Trophoblast cell (in vitro differentiated cells and primary cell): ENCODE measurements around the gene CRB2.

ENCODE experiments used
- DNase-seq, 2 donors: peaks; one replicate each; pipeline ENCODE4 v3.0.0-alpha.2; 2016
- H2AFZ ChIP-seq: 2 replicates; pipeline ENCODE4 v1.6.1; 2013; ENCODE audit warnings: low read length, moderate library complexity, mild to moderate bottlenecking; ENCODE audit not compliant: insufficient read depth, poor library complexity
- H2AK5ac ChIP-seq: 2 replicates; pipeline ENCODE4 v1.6.1; 2013; ENCODE audit warnings: mild to moderate bottlenecking, low read length
- H2BK120ac ChIP-seq: 2 replicates; pipeline ENCODE4 v1.6.1; 2013; ENCODE audit warnings: low read length, mild to moderate bottlenecking, moderate library complexity; ENCODE audit not compliant: insufficient read depth, poor library complexity
- H2BK12ac ChIP-seq: 2 replicates; pipeline ENCODE4 v1.6.1; 2013; ENCODE audit warnings: mild to moderate bottlenecking, low read length, moderate library complexity
- H2BK5ac ChIP-seq: 2 replicates; pipeline ENCODE4 v1.6.1; 2013; ENCODE audit warnings: low read length, low read depth, moderate library complexity, mild to moderate bottlenecking; ENCODE audit not compliant: poor library complexity
- H3K14ac ChIP-seq: 2 replicates; pipeline ENCODE4 v1.6.1; 2013; ENCODE audit warnings: mild to moderate bottlenecking, low read length
- H3K18ac ChIP-seq: 2 replicates; pipeline ENCODE4 v1.6.1; 2013; ENCODE audit warnings: mild to moderate bottlenecking, low read length
- H3K23ac ChIP-seq: 2 replicates; pipeline ENCODE4 v1.6.1; 2013; ENCODE audit warnings: low read length
- H3K27ac ChIP-seq: 2 replicates; pipeline ENCODE4 v1.5.1; 2013; ENCODE audit warnings: low read depth, mild to moderate bottlenecking, inconsistent platforms, low read length, moderate library complexity
- H3K27me3 ChIP-seq: 2 replicates; pipeline ENCODE4 v1.6.1; 2013; ENCODE audit warnings: inconsistent platforms, mild to moderate bottlenecking, low read length, moderate library complexity; ENCODE audit not compliant: insufficient read depth
- H3K36me3 ChIP-seq, 2 experiments: 1 replicate in 1 of 2; 2 replicates in 1 of 2; pipeline ENCODE4 v1.6.1; 2013; ENCODE audit warnings: low read length in 2 of 2, mild to moderate bottlenecking in 2 of 2, moderate library complexity in 1 of 2; ENCODE audit not compliant: insufficient read depth in 2 of 2, control insufficient read depth in 1 of 2
- H3K4ac ChIP-seq: 2 replicates; pipeline ENCODE4 v1.6.1; 2013; ENCODE audit warnings: low read depth, mild to moderate bottlenecking, low read length, moderate library complexity
- H3K4me1 ChIP-seq, 2 experiments: 1 replicate in 1 of 2; 2 replicates in 1 of 2; pipeline ENCODE4 v1.6.1; 2013; ENCODE audit warnings: low read length in 2 of 2, mild to moderate bottlenecking in 2 of 2, moderate library complexity in 1 of 2; ENCODE audit not compliant: insufficient read depth in 2 of 2, control insufficient read depth in 1 of 2
- H3K4me2 ChIP-seq: 2 replicates; pipeline ENCODE4 v1.6.1; 2013; ENCODE audit warnings: inconsistent platforms, mild to moderate bottlenecking, low read length, moderate library complexity
- H3K4me3 ChIP-seq: 2 replicates; pipeline ENCODE4 v1.5.1; 2013; ENCODE audit warnings: mild to moderate bottlenecking, low read depth, low read length, inconsistent platforms
- H3K79me1 ChIP-seq: one replicate; pipeline ENCODE4 v1.6.1; 2013; ENCODE audit warnings: low read length
- H3K79me2 ChIP-seq: 2 replicates; pipeline ENCODE4 v1.6.1; 2013; ENCODE audit warnings: low read length, mild to moderate bottlenecking; ENCODE audit not compliant: control insufficient read depth, insufficient read depth, poor library complexity
- H3K9ac ChIP-seq: 2 replicates; pipeline ENCODE4 v1.6.1; 2013; ENCODE audit warnings: mild to moderate bottlenecking, low read length
- H3K9me3 ChIP-seq: 2 replicates; pipeline ENCODE4 v1.6.1; 2013; ENCODE audit warnings: low read depth, mild to moderate bottlenecking, control low read depth, inconsistent platforms, low read length; ENCODE audit not compliant: insufficient read depth
- H4K12ac ChIP-seq: 2 replicates; pipeline ENCODE4 v1.6.1; 2013; ENCODE audit warnings: low read depth, mild to moderate bottlenecking, low read length, moderate library complexity
- H4K8ac ChIP-seq: 2 replicates; pipeline ENCODE4 v1.6.1; 2013; ENCODE audit warnings: low read depth, mild to moderate bottlenecking, low read length, moderate library complexity
- H4K91ac ChIP-seq: one replicate; pipeline ENCODE4 v1.6.1; 2013; ENCODE audit warnings: low read depth, mild to moderate bottlenecking, low read length, moderate library complexity
- WGBS: extraction: QIAGEN DNeasy Blood & Tissue Kit; methylation state at CpG from one replicate; pipeline ENCODE4 v1.1.7; 2013; ENCODE audit warnings: missing lambda C conversion rate; ENCODE audit not compliant: insufficient read length, insufficient coverage; ENCODE audit errors: extremely low coverage; 5-methylcytosine and 5-hydroxymethylcytosine counted together

Gene CRB2

GRCh38 chr9:123370108-123370507 is 14.1 kb downstream of the CRB2 start:
- Histone ChIP-seq H3K4me1 (peaks cover 20 to 32% of the 10 kb centered on the region in 2 experiments), H3K27ac (no peak overlapping the region), H2BK12ac (no peak overlapping the region), H3K9ac (no peak overlapping the region), H3K79me1 (peaks cover 13% of the 10 kb centered on the region), H2BK120ac (no peak overlapping the region), H3K4me2 (no peak overlapping the region), H2AK5ac (no peak overlapping the region), H4K91ac (no peak overlapping the region), H3K18ac (no peak overlapping the region), H3K79me2 (no peaks in the 10 kb centered on the region), H3K4me3 (no peak overlapping the region), H3K9me3 (peaks cover 12% of the 10 kb centered on the region), H3K23ac (no peak overlapping the region), H2BK5ac (no peak overlapping the region), H4K12ac (no peak overlapping the region), H3K4ac (no peak overlapping the region), H3K36me3 (peaks cover 13 to 16% of the 10 kb centered on the region in 2 experiments), H2AFZ (no peak overlapping the region), H4K8ac (no peak overlapping the region), H3K14ac (no peak overlapping the region), H3K27me3 (peaks cover 2% of the 10 kb centered on the region)
- DNase-seq, result no peak
- WGBS, result no CpG with 5 or more reads among the region's 13 CpGs

- Histone ChIP-seq H2BK5ac (no peak overlapping the region), H2BK120ac (no peak overlapping the region), H2BK12ac (no peak overlapping the region), H3K79me2 (peaks cover 2% of the 10 kb centered on the region), H3K4me3 (no peak overlapping the region), H3K18ac (no peak overlapping the region), H3K9ac (no peak overlapping the region), H3K79me1 (peaks cover 19% of the 10 kb centered on the region), H4K91ac (no peak overlapping the region), H3K4me1 (peaks cover 26 to 33% of the 10 kb centered on the region in 2 experiments), H3K27ac (no peak overlapping the region), H4K8ac (no peak overlapping the region), H2AK5ac (no peak overlapping the region), H2AFZ (no peak overlapping the region), H3K9me3 (peaks cover 12% of the 10 kb centered on the region), H3K4me2 (no peak overlapping the region), H3K14ac (no peak overlapping the region), H3K36me3 (peaks cover 13 to 16% of the 10 kb centered on the region in 2 experiments), H3K23ac (no peak overlapping the region), H4K12ac (no peak overlapping the region), H3K27me3 (peaks cover 2% of the 10 kb centered on the region), H3K4ac (no peak overlapping the region)
- DNase-seq, result no peak
- WGBS, result no CpG with 5 or more reads among the region's 29 CpGs
Observed at GRCh38 chr9:123370526-123371227, 14.7 kb downstream of the CRB2 start.

- H3K4me3 ChIP-seq, result no peak overlapping the region
- peaks cover 2% of the 10 kb centered on the region for H3K27me3 ChIP-seq
- no peak overlapping the region for H3K27ac ChIP-seq
- no peak overlapping the region for H2AFZ ChIP-seq
- no peak overlapping the region for H2AK5ac ChIP-seq
- peaks cover 2% of the 10 kb centered on the region for H3K79me2 ChIP-seq
- H3K79me1 ChIP-seq, result peaks cover 22% of the 10 kb centered on the region
- no peak overlapping the region for H3K18ac ChIP-seq
- no peak overlapping the region for H2BK5ac ChIP-seq
- no peak overlapping the region for H4K8ac ChIP-seq
- no peak overlapping the region for H4K91ac ChIP-seq
- no peak overlapping the region for H2BK120ac ChIP-seq
- no peak overlapping the region for H3K4me2 ChIP-seq
- no peak for DNase-seq
- H3K4ac ChIP-seq, result no peak overlapping the region
- no CpG with 5 or more reads among the region's 18 CpGs for WGBS
- H3K9ac ChIP-seq, result no peak overlapping the region
- H2BK12ac ChIP-seq, result no peak overlapping the region
- H3K36me3 ChIP-seq, result peaks cover 13 to 14% of the 10 kb centered on the region in 2 experiments
- H3K9me3 ChIP-seq, result peaks cover 9% of the 10 kb centered on the region
- no peak overlapping the region for H3K14ac ChIP-seq
- no peak overlapping the region for H3K23ac ChIP-seq
- peaks cover 28 to 34% of the 10 kb centered on the region in 2 experiments for H3K4me1 ChIP-seq
- no peak overlapping the region for H4K12ac ChIP-seq
Observed at GRCh38 chr9:123371228-123371584, 15.2 kb downstream of the CRB2 start.

- H3K79me1 ChIP-seq, result peaks cover 29% of the 10 kb centered on the region
- peaks cover 2% of the 10 kb centered on the region for H3K79me2 ChIP-seq
- DNase-seq, result no peak
- no peak overlapping the region for H3K14ac ChIP-seq
- H3K23ac ChIP-seq, result no peak overlapping the region
- no peak overlapping the region for H2AFZ ChIP-seq
- no peak overlapping the region for H2AK5ac ChIP-seq
- H3K4ac ChIP-seq, result no peak overlapping the region
- H3K4me3 ChIP-seq, result no peak overlapping the region
- no CpG with 5 or more reads among the region's 14 CpGs for WGBS
- H3K18ac ChIP-seq, result no peak overlapping the region
- no peak overlapping the region for H2BK120ac ChIP-seq
- no peak overlapping the region for H4K8ac ChIP-seq
- no peak overlapping the region for H2BK12ac ChIP-seq
- no peak overlapping the region for H4K91ac ChIP-seq
- H4K12ac ChIP-seq, result no peak overlapping the region
- H3K27me3 ChIP-seq, result peaks cover 2% of the 10 kb centered on the region
- H3K27ac ChIP-seq, result no peak overlapping the region
- no peak overlapping the region for H3K9ac ChIP-seq
- peaks cover 36 to 42% of the 10 kb centered on the region in 2 experiments for H3K4me1 ChIP-seq
- H3K4me2 ChIP-seq, result no peak overlapping the region
- no peak overlapping the region for H2BK5ac ChIP-seq
- peaks cover 8% of the 10 kb centered on the region for H3K9me3 ChIP-seq
- peaks cover 13% of the 10 kb centered on the region in 2 experiments for H3K36me3 ChIP-seq
Observed at GRCh38 chr9:123371805-123372590, 16.0 kb downstream of the CRB2 start.
